HFF-Myc (cell line): ENCODE results near the gene TSSC4.

Experiments used
- DNase-seq: peaks from one replicate; pipeline ENCODE4 v3.0.0-alpha.2; 2011; ENCODE audit warnings: low read depth; ENCODE audit errors: extremely low read depth
- H3K4me3 ChIP-seq: replicated peaks from 2 replicates; pipeline ENCODE4 v1.5.1; 2011; ENCODE audit warnings: low read depth, mild to moderate bottlenecking, control low read depth, low read length
- CTCF ChIP-seq: IDR thresholded peaks from 2 replicates; pipeline ENCODE4 v1.5.1; 2012; ENCODE audit warnings: mild to moderate bottlenecking, low read depth, low read length, control low read depth; ENCODE audit errors: missing control alignments

TSSC4 gene

GRCh38 chr11:2440646-2441045 lies 40.1 kb downstream of the TSSC4 start:
- no peak for TF ChIP-seq CTCF
- DNase-seq = no peak
- H3K4me3 ChIP-seq = no peak overlapping the region

GRCh38 chr11:2441171-2441570 lies 40.6 kb downstream of the TSSC4 start:
- TF ChIP-seq CTCF = no peak
- H3K4me3 ChIP-seq = no peak overlapping the region

GRCh38 chr11:2442589-2442988 lies 42.0 kb downstream of the TSSC4 start:
- TF ChIP-seq CTCF = no peak
- DNase-seq = no peak

More at GRCh38 chr11:2441171-2441570, 40.6 kb downstream of the TSSC4 start:
- DNase-seq = no peak

GRCh38 chr11:2443406-2443805 lies 42.9 kb downstream of the TSSC4 start:
- no peak for TF ChIP-seq CTCF
- no peak for DNase-seq
- no peak overlapping the region for H3K4me3 ChIP-seq

More at GRCh38 chr11:2442589-2442988, 42.0 kb downstream of the TSSC4 start:
- no peak overlapping the region for H3K4me3 ChIP-seq

GRCh38 chr11:2443881-2444820 lies 43.6 kb downstream of the TSSC4 start, which contains the start of gene TRPM5:
Gene TRPM5, minus strand, starts transcription at chr11:2444514. Its CDS starts 21,478 bp downstream, at chr11:2423036.
- H3K4me3 ChIP-seq = no peak within 1 kb of the TSS
- TF ChIP-seq CTCF = no peak
- no peak for DNase-seq

- H3K4me3 ChIP-seq = no peak within 1 kb of the TSS
- no peak for TF ChIP-seq CTCF
- DNase-seq = no peak
Observed at GRCh38 chr11:2444821-2445745, 44.5 kb downstream of the TSSC4 start, which contains the start of gene KCNQ1. Gene KCNQ1, plus strand, starts transcription at chr11:2445008. Its CDS starts 91 bp downstream, at chr11:2445099.
